Measurements from ENCODE around the gene NUP205.

Gene NUP205

GRCh38 chr7:135518748-135519147, 39.0 kb upstream of the NUP205 start:
- no peaks in the 10 kb centered on the region for H3K9me2 ChIP-seq (replicated peaks; ENCODE audit: insufficient read depth, low read length)
- H3K27me3 ChIP-seq (replicated peaks; ENCODE audit: insufficient read depth, low read length) = no peaks in the 10 kb centered on the region
- TF ChIP-seq, protein P1, sequence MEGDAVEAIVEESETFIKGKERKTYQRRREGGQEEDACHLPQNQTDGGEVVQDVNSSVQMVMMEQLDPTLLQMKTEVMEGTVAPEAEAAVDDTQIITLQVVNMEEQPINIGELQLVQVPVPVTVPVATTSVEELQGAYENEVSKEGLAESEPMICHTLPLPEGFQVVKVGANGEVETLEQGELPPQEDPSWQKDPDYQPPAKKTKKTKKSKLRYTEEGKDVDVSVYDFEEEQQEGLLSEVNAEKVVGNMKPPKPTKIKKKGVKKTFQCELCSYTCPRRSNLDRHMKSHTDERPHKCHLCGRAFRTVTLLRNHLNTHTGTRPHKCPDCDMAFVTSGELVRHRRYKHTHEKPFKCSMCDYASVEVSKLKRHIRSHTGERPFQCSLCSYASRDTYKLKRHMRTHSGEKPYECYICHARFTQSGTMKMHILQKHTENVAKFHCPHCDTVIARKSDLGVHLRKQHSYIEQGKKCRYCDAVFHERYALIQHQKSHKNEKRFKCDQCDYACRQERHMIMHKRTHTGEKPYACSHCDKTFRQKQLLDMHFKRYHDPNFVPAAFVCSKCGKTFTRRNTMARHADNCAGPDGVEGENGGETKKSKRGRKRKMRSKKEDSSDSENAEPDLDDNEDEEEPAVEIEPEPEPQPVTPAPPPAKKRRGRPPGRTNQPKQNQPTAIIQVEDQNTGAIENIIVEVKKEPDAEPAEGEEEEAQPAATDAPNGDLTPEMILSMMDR (IDR thresholded peaks at IDR 0.05; ENCODE audit: low read length) = no peak
- TF ChIP-seq EZH2 (optimal IDR thresholded peaks at IDR 0.05; ENCODE audit: low read depth, low read length) (no peak), EZH2phosphoT487 (IDR thresholded peaks at IDR 0.05; ENCODE audit: low read length) (no peak)
- no peaks in the 10 kb centered on the region for H3K36me3 ChIP-seq (replicated peaks; ENCODE audit: insufficient read depth, low read length)
- H2AFZ ChIP-seq (ENCODE audit: low read length) = no peak overlapping the region
- H3K9me3 ChIP-seq (replicated peaks; ENCODE audit: insufficient read depth, low read length) = no peaks in the 10 kb centered on the region
- no peak overlapping the region for H3K9ac ChIP-seq (ENCODE audit: low read length)
- H3K27ac ChIP-seq (ENCODE audit: low read length) = no peak overlapping the region
- DNase-seq = no peak
- H4K20me1 ChIP-seq (ENCODE audit: insufficient read depth, low read length) = no peaks in the 10 kb centered on the region
- H3F3A ChIP-seq (ENCODE audit: insufficient read depth, low read length) = no peaks in the 10 kb centered on the region
- H3K79me2 ChIP-seq (ENCODE audit: low read length) = no peaks in the 10 kb centered on the region
- H3K4me3 ChIP-seq (ENCODE audit: low read length) = no peak overlapping the region
- H3K4me1 ChIP-seq (ENCODE audit: low read length) = no peaks in the 10 kb centered on the region
- no peak overlapping the region for H3K4me2 ChIP-seq (ENCODE audit: low read depth, low read length)

GRCh38 chr7:135519233-135519688, 38.5 kb upstream of the NUP205 start:
- no peak overlapping the region for H3K27ac ChIP-seq (ENCODE audit: low read length)
- no peaks in the 10 kb centered on the region for H3F3A ChIP-seq (ENCODE audit: insufficient read depth, low read length)
- H3K79me2 ChIP-seq (ENCODE audit: low read length) = no peaks in the 10 kb centered on the region
- no peaks in the 10 kb centered on the region for H3K36me3 ChIP-seq (replicated peaks; ENCODE audit: insufficient read depth, low read length)
- H3K27me3 ChIP-seq (replicated peaks; ENCODE audit: insufficient read depth, low read length) = no peaks in the 10 kb centered on the region
- H3K9me3 ChIP-seq (replicated peaks; ENCODE audit: insufficient read depth, low read length) = no peaks in the 10 kb centered on the region
- H3K4me3 ChIP-seq (ENCODE audit: low read length) = no peak overlapping the region
- no peak overlapping the region for H3K4me2 ChIP-seq (ENCODE audit: low read depth, low read length)
- H2AFZ ChIP-seq (ENCODE audit: low read length) = no peak overlapping the region
- no peaks in the 10 kb centered on the region for H3K4me1 ChIP-seq (ENCODE audit: low read length)
- TF ChIP-seq, protein P1 (IDR thresholded peaks at IDR 0.05; ENCODE audit: low read length) = no peak
- TF ChIP-seq EZH2 (optimal IDR thresholded peaks at IDR 0.05; ENCODE audit: low read depth, low read length) = no peak
- no peak for TF ChIP-seq EZH2phosphoT487 (IDR thresholded peaks at IDR 0.05; ENCODE audit: low read length)
- H3K9me2 ChIP-seq (replicated peaks; ENCODE audit: insufficient read depth, low read length) = no peaks in the 10 kb centered on the region
- DNase-seq = no peak
- H3K9ac ChIP-seq (ENCODE audit: low read length) = no peak overlapping the region
- H4K20me1 ChIP-seq (ENCODE audit: insufficient read depth, low read length) = no peaks in the 10 kb centered on the region

DNA sequence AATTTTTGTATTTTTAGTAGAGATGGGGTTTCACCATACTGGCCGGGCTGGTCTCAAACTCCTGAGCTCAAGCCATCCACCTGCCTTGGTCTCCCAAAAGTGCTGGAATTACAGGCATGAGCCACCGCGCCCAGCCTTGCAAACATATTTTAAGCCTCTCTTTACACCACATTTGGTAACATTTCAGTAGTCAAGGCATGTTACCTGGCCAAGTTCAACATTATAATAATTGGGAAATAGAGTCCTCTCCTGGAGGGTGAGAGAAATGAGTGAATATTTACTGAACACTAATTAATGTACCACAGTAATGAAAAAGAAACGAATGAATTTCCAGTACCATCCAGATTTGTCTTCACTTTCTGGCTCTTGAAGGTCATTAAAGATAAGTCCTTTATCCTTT, 37.8 kb upstream of the NUP205 start:
- Histone ChIP-seq H3K79me2 (ENCODE audit: low read length) (no peaks in the 10 kb centered on the region), H3K9me2 (replicated peaks; ENCODE audit: insufficient read depth, low read length) (no peaks in the 10 kb centered on the region), H3K4me3 (ENCODE audit: low read length) (no peak overlapping the region), H3K36me3 (replicated peaks; ENCODE audit: insufficient read depth, low read length) (no peaks in the 10 kb centered on the region), H3K4me2 (ENCODE audit: low read depth, low read length) (no peak overlapping the region), H3F3A (ENCODE audit: insufficient read depth, low read length) (no peaks in the 10 kb centered on the region), H4K20me1 (ENCODE audit: insufficient read depth, low read length) (no peaks in the 10 kb centered on the region), H2AFZ (ENCODE audit: low read length) (no peak overlapping the region), H3K27ac (ENCODE audit: low read length) (no peak overlapping the region), H3K27me3 (replicated peaks; ENCODE audit: insufficient read depth, low read length) (no peaks in the 10 kb centered on the region), H3K4me1 (ENCODE audit: low read length) (no peaks in the 10 kb centered on the region), H3K9ac (ENCODE audit: low read length) (no peak overlapping the region), H3K9me3 (replicated peaks; ENCODE audit: insufficient read depth, low read length) (no peaks in the 10 kb centered on the region)
- TF ChIP-seq, protein P1 (IDR thresholded peaks at IDR 0.05; ENCODE audit: low read length) = no peak
- no peak for TF ChIP-seq EZH2 (optimal IDR thresholded peaks at IDR 0.05; ENCODE audit: low read depth, low read length)
- TF ChIP-seq EZH2phosphoT487 (IDR thresholded peaks at IDR 0.05; ENCODE audit: low read length) = no peak
- DNase-seq = no peak
